ENCODE measurements around the gene PKD2. TPM values are rescaled to one million over a fixed set of nuclear protein-coding genes. Genes with fewer than 3 reads are reported as not detected.

The PKD2 gene
- total RNA-seq, 4 donors from 2014 or later: 4.1 to 7.6 (median 6.2) TPM

- Histone ChIP-seq H3K4me3 (no peak overlapping the region), H3K27ac (peak overlapping the region in 3 of 4 donors; percentile 10 to 35 (median 14)), H3K9me3 (no peaks in the 10 kb centered on the region), H3K4me1 (peaks cover 13 to 18% of the 10 kb centered on the region in 2 donors), H3K36me3 (no peaks in the 10 kb centered on the region), H3K27me3 (no peaks in the 10 kb centered on the region)
- in situ Hi-C loops (cut with MboI; ENCODE audit: low sequenced_read_pairs in 4 of 4) (loop anchor here in 1 of 4 donors (25.0 kb wide), 1 partner anchor 468 kb away; the partner anchor contains the start of gene SPARCL1), intact Hi-C loops (cut with DNase I; ENCODE audit: low total_unique reads) (no loop called here)
- DNase-seq (peak in 1 of 2 donors; percentile 59), ATAC-seq (peak; percentile 41 to 45)
- no peak for TF ChIP-seq POLR2A (IDR thresholded peaks at IDR 0.05)
- TF ChIP-seq, protein P1, sequence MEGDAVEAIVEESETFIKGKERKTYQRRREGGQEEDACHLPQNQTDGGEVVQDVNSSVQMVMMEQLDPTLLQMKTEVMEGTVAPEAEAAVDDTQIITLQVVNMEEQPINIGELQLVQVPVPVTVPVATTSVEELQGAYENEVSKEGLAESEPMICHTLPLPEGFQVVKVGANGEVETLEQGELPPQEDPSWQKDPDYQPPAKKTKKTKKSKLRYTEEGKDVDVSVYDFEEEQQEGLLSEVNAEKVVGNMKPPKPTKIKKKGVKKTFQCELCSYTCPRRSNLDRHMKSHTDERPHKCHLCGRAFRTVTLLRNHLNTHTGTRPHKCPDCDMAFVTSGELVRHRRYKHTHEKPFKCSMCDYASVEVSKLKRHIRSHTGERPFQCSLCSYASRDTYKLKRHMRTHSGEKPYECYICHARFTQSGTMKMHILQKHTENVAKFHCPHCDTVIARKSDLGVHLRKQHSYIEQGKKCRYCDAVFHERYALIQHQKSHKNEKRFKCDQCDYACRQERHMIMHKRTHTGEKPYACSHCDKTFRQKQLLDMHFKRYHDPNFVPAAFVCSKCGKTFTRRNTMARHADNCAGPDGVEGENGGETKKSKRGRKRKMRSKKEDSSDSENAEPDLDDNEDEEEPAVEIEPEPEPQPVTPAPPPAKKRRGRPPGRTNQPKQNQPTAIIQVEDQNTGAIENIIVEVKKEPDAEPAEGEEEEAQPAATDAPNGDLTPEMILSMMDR (IDR thresholded peaks at IDR 0.05 in 4 of 5, conservative IDR thresholded peaks at IDR 0.05 in 1 of 5): no peak
Observed at GRCh38 chr4:88005076-88005475, 2.4 kb upstream of the PKD2 start.

- intact Hi-C loops (cut with DNase I; ENCODE audit: low total_unique reads): no loop called here
- H3K36me3 ChIP-seq: no peaks in the 10 kb centered on the region
- H3K9me3 ChIP-seq: no peaks in the 10 kb centered on the region
- DNase-seq: no peak
- no peak overlapping the region for H3K27ac ChIP-seq
- no peak for ATAC-seq
- H3K4me1 ChIP-seq: peaks cover 20 to 21% of the 10 kb centered on the region in 2 donors
- H3K27me3 ChIP-seq: no peaks in the 10 kb centered on the region
- no peak overlapping the region for H3K4me3 ChIP-seq
- in situ Hi-C loops (cut with MboI; ENCODE audit: low sequenced_read_pairs in 4 of 4): loop anchor here in 1 of 4 donors (25.0 kb wide), 1 partner anchor 469 kb away; the partner anchor contains the start of gene SPARCL1
- TF ChIP-seq, protein P1 (IDR thresholded peaks at IDR 0.05 in 4 of 5, conservative IDR thresholded peaks at IDR 0.05 in 1 of 5): no peak
Observed at GRCh38 chr4:88005946-88006345, 1.5 kb upstream of the PKD2 start.

DNA sequence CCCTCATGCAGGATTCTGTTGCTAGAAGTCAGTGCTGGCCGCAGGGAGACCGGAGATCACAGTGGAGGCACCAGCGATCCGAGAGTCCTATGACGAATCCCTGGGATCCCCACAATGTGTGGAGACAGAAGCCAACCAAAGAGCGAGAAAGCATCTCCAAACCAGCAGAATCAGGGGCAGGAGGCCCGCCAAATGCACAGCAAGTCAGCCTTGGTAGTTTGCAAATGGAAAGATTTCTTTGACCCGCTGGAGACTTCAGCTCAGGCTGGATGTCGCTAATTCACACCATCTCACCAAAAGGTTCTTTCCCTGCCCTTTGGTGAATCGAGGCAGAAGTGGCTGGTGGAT, 505 bp upstream of the PKD2 start:
- ATAC-seq: peak in 1 of 2 donors; percentile 6
- no peak for DNase-seq
- Histone ChIP-seq H3K27me3 (no peaks in the 10 kb centered on the region), H3K4me1 (peaks cover 20 to 21% of the 10 kb centered on the region in 2 donors), H3K27ac (peak overlapping the region; percentile 63 to 74 (median 68)), H3K4me3 (peak overlapping the region; percentile 54 to 74 (median 70)), H3K36me3 (no peaks in the 10 kb centered on the region), H3K9me3 (no peaks in the 10 kb centered on the region)
- intact Hi-C loops (cut with DNase I; ENCODE audit: low total_unique reads): no loop called here
- in situ Hi-C loops (cut with MboI; ENCODE audit: low sequenced_read_pairs in 4 of 4): loop anchor here in 1 of 4 donors (25.0 kb wide), 1 partner anchor 470 kb away; the partner anchor contains the start of gene SPARCL1
- TF ChIP-seq POLR2A (IDR thresholded peaks at IDR 0.05): no peak
- TF ChIP-seq, protein P1 (IDR thresholded peaks at IDR 0.05 in 4 of 5, conservative IDR thresholded peaks at IDR 0.05 in 1 of 5): no peak

DNA sequence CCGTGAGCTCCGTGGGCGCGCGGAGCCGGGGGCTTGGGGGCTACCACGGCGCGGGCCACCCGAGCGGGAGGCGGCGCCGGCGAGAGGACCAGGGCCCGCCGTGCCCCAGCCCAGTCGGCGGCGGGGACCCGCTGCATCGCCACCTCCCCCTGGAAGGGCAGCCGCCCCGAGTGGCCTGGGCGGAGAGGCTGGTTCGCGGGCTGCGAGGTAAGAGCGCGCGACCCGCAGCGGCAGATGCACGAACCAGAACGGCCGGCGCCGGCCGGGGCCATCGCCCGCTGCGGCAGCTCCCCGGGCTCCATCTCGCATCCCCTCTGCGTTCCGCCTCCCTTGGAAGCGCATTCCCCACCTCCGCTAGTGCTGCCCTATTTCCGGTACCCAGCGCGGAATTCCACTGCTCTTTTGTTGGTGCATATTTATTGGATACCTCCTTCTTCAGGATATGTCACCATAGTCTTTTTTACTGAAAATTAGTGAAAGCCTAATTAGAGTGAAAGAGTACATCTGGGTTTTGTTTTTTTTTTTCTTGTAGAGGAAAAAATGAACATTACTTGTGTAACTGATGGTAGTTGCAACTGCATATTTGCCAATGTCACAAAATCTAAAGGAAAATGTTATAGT, 797 bp downstream of the PKD2 start:
- H3K27me3 ChIP-seq: no peaks in the 10 kb centered on the region
- in situ Hi-C loops (cut with MboI; ENCODE audit: low sequenced_read_pairs in 4 of 4): loop anchor here in 1 of 4 donors (25.0 kb wide), 1 partner anchor 471 kb away; the partner anchor contains the start of gene SPARCL1
- H3K27ac ChIP-seq: peak overlapping the region; percentile 62 to 75 (median 72)
- intact Hi-C loops (cut with DNase I; ENCODE audit: low total_unique reads): no loop called here
- TF ChIP-seq POLR2A (IDR thresholded peaks at IDR 0.05): no peak
- TF ChIP-seq, protein P1 (IDR thresholded peaks at IDR 0.05 in 4 of 5, conservative IDR thresholded peaks at IDR 0.05 in 1 of 5): no peak
- ATAC-seq (peak; percentile 26 to 49), DNase-seq (no peak)
- peaks cover 20 to 22% of the 10 kb centered on the region in 2 donors for H3K4me1 ChIP-seq
- H3K4me3 ChIP-seq: peak overlapping the region; percentile 68 to 79 (median 74)
- H3K36me3 ChIP-seq: no peaks in the 10 kb centered on the region
- H3K9me3 ChIP-seq: no peaks in the 10 kb centered on the region

Data from gastrocnemius medialis (tissue), 4 donors.